KG1 (cell line): ENCODE measurements around the gene GRAMD2B.
"Not testable (repeated sequence)": the region's sequence is repeated elsewhere in the genome, so short reads cannot be mapped to it uniquely, and the experiment has no call there.

ENCODE experiments used
- DNase-seq: peaks from one replicate; lab custom pipeline; 2025; lab: John Stamatoyannopoulos, UW

Gene GRAMD2B

DNA sequence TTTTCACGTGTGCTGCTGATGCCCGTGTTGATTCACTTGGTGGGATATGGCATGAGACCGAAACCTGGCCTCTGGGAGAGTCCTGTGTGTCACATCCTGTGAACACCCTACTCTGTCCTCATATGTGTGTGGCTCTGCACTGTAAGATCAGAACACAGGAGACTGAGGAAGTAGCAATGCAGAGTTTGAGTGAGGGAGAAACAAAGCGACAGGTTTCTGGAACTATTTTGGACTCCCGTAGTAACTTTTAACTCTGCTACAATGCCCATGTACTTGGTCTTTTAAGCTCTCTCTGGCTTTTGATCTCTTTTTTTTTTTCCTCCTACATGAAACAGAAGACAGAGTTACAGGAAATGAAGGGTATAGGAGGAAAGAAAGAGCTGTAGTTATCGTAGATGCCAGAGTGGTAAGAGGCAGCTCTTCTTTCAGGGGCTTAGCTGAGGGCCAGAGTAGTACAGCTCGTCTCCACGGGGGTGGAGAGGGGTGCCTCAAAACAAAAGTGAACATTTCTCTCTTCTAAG lies 26.6 kb downstream of the GRAMD2B start:
- no peak for DNase-seq

DNA sequence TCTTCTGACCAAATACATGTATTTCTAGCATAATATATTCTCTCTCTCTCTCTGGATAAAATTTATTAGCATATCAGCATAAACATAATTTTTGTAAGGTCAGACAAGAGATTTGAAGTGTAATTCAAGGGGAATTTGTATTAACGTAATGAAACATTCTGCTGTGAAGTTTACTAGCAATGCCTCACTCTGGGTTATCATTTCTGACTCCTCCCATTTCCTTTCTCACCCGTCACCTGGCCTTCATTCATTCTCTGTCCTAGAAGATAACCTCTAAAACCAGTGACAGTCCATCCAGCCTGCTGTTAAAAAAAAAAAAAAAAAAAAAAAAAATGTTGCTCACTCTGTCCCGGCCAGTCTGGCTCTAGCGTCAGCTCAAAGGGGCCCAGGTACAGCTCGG lies 27.1 kb downstream of the GRAMD2B start:
- no peak for DNase-seq

DNA sequence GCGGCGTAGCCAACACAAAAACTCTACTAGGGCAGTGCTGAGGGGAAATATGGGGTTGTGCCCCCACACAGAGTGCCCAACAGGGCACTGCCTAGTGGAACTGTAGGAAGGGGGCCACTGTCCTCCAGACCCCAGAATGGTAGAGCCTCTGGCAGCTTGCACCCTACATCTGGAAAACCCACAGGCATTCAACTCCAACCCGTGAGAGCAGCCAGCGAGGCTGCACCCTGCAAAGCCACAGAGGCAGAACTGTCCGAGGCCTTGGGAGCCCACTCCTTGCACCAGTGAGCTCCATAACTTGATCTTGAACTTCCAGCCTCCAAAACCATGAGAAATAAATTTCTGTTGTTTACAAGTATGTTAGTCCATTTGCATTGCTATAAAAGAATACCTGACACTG lies 27.7 kb downstream of the GRAMD2B start:
- DNase-seq = no peak

DNA sequence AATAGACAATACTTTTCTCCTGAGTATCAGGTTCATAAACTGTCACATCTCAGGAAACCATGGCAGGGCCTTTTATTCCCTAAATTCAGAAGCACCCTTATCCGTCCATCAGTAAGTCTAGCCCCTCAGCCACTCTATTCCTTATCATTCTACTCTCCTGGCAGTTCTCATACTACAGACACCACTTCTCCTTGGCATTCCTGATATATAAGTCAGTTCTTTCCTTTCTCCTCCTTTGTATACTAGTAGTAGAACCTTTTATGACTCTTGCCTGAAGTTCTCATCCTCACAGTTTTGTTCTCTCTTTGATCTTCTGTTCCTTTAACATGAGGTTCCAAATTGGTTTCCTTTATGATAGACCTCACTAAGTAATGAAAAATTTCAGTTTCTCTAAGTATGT lies 29.3 kb downstream of the GRAMD2B start:
- DNase-seq = no peak

DNA sequence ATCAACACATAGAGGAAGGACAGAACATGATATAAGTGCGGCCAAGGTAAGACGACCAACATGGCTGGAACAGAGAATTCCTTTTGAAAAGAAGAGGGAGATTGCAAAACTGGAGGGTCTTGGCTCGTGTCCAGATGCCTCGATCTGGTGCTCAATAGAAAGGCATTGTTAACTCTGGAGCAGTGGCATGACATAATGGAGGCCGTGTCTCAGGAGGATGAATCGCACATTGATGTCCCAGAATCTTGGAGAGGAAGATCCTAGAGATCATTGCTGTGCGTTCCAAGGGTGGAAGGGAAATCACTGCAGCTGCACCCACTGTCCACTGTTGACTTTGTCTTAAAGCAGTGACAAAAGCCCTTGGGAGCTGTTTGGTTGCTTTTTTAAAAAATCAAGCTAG lies 30.9 kb downstream of the GRAMD2B start:
- DNase-seq = no peak

DNA sequence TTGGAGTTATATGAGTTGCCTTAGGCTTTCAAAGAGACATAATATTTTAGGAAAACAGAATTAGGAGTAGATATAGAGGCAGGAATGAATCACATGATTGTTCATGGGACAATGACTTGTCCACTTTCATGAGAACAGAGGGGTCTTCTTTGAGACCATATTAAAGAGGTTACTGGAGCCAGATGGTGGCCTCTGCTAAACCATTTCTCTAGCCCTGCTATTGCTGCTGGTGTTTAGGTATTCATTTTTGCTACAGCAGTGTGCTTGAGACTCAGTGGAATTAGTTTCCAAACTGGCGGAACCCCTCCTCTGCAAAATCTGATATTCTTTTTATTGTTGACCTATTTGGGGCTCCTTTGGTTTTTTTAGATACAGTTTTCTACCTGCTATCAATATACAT lies 31.3 kb downstream of the GRAMD2B start:
- DNase-seq = no peak

DNA sequence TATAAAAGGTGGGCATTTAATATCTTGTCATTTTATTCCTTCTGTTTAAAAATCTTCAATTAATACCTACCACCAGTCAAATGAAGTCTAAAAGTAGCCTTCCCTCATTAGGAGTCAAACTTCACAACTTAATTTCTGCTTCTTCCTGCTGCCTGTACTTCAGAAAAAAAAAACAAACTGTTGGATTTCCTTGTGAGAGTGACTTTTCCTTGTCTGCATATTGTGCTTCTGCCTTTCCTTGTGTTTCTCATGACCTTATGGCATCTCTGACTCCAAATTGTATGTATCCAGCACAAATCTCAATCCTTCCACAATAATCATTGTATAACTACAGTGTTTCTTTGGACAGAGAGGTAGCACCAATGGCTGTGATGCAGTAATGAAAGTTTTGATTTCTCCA lies 32.1 kb downstream of the GRAMD2B start:
- DNase-seq = no peak

DNA sequence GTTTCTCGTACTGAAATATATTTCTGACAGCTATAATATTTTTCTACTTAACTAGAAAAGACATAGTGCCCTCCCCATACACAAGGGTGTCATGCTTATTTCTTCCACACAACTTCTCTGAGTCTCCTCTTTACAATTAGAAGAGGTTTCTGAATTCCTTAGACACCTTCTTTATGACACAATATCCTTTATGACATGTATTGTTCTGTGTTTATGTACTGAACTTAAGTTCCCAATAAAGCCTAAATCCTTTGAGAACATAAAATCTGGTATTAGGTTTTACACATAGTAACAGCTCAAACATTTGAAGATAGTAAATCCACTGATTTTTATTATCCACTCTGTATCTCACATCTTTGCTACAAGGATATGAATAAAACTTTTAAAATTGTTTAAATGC lies 32.5 kb downstream of the GRAMD2B start:
- DNase-seq = no peak

DNA sequence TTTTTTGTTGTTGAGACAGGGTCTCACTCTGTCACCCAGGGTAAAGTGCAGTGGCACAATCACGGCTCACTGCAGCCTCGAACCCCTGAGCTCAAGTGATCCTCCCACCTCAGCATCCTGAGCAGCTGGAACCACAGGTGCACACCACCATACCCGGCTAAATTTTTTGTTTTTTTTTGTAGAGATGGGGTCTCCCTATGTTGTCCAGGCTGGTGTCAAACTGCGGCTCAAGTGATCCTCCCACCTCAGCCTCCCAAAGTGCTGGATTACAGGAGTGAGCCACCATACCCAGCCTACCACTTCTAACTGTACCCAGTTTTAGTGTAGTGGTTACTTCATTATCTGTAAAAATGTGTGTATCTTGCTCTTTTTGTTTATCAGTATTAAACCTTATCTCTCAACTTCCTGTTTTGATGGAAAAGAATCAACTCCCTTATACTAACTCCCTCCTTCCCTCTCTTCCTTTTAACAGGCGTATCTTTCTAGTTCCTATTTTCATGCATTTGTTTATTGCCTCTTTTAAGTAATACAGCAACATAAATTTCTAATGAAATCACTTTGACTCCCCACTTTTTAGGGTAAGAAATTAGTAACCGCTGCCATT lies 33.1 kb downstream of the GRAMD2B start:
- no peak for DNase-seq

DNA sequence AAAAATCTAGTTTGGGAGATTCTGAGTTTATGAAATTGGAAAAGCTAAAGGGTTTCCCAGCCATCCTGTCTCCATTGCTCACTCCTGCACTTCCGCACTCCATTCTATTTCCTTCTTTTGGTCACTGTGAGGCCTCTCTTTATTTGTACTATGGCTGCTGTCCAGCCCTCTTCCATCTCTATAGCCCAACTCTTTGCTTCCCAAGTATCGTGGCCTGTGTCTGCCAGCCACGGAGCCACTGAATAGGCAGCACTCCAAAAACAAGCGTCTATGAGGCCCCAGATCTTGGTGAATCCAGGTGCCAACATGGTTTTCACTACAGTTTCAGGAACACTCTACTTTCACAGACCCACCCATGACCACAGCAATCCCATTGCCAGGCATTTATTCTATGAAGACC lies 37.2 kb downstream of the GRAMD2B start:
- DNase-seq = no peak

DNA sequence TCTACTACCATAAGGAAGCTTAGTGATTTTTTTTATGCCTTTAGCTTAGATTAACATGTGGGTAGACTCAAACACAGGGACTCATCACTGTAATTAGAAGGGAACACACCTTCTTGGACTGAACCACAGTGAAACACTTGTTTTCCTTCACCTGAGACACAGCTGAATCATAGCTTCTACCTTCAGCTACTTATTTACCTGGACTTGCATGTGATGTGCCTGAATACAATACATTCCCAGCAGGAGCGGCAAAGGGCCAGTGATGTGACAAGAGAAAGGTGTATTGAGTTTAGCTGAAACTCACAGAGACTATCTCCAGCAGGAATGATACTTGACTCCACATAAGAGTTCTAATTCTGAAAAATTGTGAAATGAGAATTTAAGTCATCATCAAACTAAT lies 37.8 kb downstream of the GRAMD2B start:
- DNase-seq = no peak

DNA sequence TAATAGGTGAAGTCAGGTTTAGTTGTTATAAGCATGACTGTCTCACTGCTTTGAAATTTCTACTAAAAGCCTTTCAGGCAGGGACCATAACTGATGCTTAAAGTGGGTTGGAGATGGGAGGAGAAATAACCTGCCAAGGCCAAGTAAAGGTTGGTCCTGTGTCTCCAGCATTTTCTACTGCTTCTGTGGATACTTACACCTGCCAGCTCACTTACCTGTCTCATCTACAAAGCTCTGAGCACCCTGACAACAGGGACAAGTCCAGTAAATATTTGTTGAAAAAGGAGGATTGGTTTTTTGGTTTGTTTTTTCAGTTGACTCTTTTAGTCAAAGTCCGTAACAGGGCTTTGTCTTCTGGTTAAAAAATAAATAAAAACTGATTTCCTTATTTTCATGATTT lies 38.6 kb downstream of the GRAMD2B start:
- no peak for DNase-seq

DNA sequence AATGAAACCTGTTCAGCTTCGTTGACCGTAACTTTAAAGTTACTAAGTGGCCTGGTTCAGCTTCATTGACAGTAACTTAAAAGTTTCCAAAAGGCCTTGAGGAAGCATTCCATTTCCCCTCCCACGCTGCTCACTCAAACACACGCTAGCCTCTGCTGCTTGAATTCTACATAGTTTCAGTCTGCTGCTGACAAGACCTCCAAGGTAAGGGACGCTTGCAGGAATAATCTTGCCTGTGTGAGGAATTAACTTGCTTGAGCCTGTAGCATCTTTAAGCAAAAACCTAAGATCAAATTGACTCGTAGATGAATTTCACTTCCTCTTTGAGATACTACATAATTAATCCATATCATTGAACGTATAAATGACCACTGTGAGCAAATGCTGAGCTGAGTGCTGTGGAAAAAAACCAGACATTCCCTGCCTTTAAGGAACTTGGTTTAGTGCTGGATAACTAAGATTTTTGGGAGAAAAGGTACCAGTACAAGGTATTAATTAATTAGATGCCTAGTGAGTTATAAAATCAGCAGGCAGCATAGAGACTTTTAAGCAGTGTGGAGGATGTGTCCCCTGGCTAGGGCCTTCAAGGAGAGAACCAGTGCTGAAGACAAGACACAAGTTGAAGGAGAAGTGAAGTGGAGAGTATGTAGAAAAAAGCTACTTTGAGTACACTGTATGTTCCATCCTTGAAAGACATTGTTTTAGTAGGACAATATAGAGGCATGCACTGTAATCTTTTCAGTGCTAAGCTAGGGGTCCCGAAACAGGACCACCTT lies 39.2 kb downstream of the GRAMD2B start:
- DNase-seq = no peak

DNA sequence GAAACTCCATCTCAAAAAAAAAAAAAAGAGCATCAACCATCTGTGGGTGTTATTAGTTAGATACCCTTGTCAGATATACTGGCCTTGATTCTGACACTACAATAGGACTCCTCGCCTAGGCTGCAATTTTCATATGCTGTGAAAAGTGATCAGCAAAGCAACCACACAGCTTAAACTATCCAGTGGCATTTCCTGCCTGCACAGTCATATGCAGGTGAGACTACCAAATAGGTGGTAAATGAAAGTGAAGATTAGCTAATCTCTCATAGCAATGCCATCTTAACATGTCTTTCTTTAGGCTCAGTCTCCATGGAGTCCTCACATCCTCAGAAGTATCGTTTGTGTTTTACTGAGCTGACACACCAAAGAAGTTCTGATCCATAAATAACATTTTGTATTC lies 40.8 kb downstream of the GRAMD2B start:
- no peak for DNase-seq

DNA sequence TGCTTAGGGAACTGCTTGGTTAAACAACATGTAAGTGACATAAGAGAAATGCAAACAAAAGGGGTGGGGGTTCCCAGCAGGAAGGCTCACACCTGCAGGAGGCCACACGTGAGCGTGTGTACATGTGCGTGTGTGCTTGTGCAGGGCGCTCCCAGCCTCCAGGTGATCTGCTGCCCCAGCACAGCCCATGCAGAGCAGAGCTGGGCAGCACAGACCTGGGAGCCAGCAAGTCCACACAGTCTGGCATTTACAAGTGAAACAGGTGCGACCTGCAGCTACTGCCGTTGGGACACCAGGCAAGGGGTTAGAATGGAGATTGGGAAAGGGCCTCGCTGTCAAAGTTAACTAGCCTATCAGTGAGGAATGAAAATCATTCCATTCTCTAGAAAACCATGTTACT lies 41.8 kb downstream of the GRAMD2B start:
- no peak for DNase-seq

DNA sequence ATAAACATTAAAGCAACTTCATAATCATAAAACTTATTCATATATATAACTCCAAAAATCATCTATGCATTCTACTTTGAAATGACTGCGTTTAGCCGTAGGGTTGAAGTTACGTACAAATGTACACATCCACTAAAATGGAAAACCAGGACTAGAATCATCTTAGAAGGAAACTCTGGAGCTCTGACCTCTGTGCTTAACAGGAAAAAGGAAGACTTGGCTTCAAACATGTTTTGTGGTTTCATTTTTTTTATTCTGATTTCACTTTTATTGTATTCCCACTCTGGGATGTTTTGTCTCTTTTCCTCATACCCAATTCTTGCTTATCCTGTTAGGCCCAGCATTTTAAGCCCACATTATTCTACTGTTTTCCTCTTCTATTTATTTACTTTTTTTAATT lies 44.9 kb downstream of the GRAMD2B start:
- DNase-seq = no peak

DNA sequence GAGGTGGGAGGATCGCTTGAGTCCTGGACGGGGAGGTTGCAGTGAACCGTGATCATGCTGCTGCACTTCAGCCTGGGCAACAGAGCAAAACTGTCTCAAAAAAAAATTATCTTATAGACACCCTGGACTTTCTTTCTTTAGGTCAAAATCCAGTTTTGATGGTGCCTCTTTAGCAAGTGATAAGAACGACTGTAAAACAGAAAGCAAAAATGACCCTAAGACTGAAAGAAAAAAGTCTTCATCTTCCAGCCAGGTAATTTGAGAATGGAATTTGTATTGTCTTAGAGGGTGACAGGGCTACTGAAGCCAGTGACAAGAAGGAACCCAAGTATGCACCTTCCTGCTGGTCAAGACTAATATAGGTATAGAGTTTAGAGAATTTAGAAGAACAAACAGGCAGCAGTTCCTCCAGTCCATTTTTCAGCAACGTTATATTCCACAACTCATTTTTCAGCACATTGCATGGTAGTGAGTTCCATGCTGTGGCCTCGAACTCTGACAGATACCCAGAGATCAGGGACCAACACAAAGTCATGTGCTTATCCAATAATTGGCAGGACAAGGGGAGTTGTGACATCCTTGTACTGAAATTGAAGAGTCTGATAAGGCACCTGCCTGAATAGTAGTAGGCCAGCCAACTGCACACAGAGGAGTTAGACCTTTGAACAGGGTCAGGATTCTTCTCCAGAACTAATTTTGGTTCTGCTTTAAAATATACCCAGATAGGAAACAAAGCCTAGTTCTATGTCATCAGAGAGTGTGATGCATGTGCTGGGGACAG lies 46.5 kb downstream of the GRAMD2B start:
- DNase-seq = no peak

DNA sequence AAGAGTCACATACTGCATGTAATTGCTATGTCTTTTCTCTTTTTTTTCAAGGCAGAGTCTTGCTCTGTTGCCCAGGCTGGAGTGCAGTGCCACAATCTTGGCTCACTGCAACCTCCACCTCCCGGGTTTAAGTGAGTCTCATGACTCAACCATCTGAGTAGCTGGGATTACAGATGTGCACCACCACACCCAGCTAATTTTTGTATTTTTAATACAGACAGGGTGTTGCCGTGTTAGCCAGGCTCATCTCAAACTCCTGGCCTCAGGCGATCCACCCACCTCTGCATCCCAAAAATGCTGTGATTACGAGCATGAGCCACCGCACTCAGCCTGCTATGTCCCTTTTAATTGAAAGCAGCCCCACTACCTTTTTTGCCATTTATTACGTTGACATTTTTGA lies 47.3 kb downstream of the GRAMD2B start:
- not testable (repeated sequence) for DNase-seq

DNA sequence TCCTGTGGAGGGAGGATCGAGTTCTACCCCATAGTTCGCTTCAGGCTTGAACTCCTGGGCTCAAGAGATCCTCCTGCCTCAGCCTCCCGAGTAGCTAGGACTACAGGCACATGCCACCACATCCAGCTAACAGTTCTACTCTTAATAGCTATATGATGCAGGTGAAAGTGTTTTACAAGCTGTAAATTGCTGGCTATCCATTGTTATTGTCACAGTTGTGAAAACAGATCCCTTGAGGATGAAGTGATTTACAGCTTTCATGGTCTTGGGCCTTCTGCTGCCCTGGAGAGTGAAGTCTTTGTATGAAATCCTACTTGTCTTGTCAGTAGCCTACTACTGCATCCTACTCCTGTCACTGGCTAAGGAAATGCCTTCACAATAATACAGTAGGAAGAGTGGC lies 48.0 kb downstream of the GRAMD2B start:
- no peak for DNase-seq

DNA sequence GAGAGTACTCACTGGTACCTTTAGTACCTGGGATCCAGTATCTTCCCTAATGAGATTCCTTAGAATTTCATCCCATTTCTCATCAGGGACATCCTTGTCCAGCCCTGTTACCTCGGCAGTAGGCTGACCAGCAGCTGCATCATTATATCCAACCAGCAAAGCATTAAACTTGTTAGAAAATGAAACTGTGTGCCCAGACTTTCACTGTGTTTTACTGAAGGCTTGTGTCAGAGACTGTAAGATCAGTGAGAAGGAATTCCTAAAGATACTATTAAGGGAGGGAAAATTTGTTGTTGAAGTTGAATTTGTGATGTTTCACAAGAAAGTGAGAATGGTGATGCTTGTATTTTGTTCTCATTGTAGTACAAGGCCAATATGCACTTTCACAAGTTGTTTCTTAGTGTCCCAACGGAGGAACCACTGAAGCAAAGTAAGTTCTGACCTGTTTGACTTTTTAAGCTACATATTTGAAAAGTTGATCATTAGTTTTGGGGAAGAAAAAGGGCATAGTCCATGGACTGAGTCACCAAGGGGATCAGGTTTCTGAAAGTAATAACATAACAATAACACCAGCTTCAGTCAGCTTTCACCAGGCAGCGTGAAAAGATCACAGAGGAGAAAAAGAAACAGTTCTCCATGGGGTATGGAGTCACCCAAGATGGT lies 48.8 kb downstream of the GRAMD2B start:
- DNase-seq = no peak

DNA sequence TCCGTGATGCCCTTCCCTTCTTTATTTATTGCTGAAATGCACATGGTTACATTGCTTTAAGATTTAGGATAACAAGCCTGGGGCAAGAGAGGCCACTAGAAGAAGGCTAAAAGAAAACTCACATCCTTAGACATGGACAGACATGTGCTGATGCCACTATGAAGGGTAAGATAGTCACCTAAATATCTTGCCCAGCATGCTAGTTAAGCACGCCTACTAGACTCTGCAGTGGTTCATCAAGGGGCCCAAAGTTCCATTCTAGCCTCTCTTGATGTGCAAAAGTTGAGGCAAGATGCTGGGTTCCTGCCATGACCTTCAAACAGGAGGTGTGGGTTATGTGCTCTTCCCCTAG lies 49.3 kb downstream of the GRAMD2B start:
- DNase-seq = no peak

DNA sequence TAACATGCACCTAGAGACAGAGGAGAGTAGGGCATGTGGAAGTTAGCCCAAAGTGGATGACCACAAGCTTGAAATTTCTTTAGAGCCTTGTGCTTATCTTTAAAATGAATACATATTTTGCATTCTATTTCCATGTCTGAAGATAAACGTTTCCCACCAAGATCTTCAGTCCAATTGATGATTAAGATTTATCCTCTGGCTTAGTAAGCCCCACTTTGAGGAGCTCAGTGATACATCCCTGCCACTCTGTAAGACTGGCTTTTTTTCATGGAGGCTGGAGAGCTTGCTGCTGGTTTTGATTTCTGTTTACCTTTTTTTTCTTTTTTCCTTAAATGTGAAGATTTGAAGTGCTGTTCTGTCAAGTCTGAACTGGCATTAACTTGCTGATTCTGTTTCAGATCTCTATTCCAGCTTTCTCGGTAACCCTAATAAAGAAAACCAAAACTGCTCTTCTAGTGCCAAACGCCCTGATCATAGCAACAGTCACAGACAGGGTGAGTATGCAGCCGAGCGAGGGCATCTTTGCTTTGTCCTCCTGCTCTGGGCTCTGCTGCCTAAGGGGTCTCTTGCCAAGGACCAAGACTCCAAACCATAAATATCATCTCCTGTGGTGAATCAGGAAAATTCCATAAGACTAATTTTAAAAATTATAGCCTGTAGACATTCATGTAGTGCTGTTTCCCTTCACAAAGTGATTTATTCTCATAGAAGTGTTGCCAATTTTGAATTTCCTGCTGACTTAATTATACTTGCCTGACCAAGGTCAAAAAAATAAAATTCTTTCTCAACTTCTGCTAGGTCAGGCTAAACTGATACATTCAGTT lies 54.3 kb downstream of the GRAMD2B start:
- no peak for DNase-seq
